Activated CD4-positive, alpha-beta T cell treated with anti-CD3 and anti-CD28 coated beads for 1 hour (primary cell): ENCODE results near the gene LYST.
"Not testable (repeated sequence)": the region's sequence is repeated elsewhere in the genome, so short reads cannot be mapped to it uniquely, and the experiment has no call there.

Source experiments
- DNase-seq: peaks from one replicate; pipeline ENCODE4 v3.0.0-alpha.2; 2020

Gene LYST

DNA sequence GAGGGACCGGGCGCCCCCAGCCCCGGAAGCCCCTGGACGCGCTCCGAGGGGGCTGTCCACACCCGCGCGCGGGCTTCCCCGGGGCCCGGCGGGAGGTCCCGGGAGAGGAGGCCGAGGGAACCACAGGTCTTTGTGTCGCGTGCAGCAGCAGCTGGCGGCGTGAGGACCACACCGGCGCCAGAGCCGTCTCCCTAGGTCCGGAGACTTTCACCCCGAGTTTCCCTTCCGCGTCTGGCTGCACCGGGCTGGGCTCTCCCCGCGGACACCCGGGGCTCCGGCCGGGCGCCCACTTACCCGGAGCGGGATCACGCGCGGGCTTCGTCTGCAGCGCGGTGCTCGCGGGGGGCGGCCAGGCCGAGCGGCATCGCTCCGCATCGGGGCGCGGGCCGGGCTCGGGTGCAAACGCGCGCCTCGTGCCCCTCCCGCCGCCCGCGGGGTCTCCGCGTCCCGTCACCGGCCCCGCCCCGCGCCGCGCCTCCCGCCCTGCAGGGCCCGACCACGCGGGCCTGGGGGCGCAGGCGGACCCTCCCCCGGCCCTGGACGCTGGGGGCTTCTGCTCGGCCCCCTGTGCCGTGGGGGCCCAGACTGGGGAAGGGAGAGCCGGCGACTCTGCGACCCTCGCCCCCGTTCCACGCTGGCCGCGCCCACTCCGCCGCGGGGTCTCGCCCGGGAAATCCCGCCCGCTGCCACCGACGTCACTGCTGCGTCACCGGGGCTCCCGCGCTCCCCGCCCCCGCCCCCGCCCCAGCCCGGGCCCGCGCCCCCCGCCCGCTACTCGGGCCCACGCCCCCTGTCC lies 217.1 kb downstream of the LYST start, which contains the start of gene GNG4:
Gene GNG4, minus strand, starts transcription at position 417 of the 796 bp plus-strand sequence. CDS start 65,946 bp downstream, outside the sequence.
- DNase-seq: no peak

DNA sequence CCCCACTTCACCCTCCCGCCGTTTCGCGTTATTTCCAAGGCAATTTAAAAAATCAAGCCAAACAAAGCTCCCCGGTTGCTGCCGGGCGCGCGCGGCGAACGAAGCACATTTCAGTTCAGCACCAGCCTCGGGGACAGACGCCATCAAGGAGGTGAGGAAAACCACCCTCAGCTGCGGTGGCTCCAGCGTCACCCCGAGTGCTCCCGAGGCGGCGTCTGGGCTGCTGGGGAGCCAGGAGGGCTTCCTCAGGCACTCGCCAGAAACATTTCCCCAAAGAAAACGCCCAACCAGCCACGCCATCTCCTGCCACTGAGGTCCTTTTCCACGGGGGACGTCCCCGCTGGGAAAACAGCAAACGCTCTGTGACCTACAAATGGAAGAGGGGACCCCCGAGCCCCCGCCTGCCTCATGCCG lies 217.7 kb downstream of the LYST start:
- peak; percentile 32 for DNase-seq

DNA sequence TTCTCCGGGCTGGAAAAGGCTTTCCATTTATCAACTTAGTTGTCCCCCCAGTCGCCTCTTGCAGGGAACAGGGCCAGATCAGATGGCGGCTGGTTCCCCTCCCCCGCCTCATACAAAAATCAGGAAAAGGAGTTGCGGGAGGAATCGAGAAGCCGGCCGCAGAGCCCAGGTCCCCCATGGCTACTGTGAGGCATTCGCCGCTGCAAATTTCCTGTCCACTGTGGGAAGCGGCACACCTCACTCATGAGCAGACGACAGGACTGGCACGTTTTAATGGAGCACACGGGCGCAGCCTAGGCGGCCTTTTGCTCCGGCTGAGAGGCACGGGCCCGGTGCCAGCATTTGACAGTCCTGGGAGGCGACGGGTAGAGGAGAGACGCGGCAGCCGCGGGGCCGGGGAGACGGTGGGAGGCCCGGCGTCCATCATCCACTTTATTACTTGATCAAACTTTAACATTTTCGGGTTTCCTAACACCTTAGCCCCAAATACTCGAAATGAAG lies 218.2 kb downstream of the LYST start:
- DNase-seq: no peak

DNA sequence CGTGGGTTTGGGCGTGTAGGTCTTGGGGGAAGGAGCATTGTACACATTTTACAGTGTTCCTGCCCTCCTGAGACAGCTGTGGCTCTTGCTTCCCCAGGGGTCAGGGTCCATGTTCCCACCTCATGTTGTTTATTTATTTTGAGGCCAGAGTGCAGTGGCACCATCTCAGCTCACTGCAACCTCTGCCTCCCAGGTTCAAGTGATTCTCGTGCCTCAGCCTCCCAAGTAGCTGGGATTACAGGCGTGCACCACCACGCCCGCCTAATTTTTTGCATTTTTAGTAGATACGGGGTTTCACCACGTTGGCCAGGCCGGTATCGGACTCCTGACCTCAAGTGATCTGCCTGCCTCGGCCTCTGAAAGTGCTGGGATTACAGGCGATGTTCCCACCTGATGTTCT lies 219.2 kb downstream of the LYST start:
- not testable (repeated sequence) for DNase-seq

DNA sequence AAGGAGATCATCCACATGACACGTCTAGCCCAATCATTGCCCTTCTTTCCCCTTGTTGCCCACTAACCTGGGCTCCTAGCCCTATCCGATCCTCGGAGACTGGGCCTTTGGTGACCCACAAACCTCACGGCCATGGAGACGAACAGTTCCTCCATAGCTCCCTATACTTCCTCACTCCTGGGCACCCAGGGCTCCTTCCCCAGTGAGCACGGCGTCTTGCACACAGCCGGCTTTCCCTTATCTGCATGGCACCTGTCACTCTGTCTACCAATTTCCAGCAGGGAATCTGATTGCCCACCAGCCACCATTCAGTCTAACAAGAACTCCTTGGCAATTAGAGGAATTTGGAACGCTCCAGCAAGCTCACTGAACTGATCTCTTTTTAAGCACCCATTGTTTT lies 220.2 kb downstream of the LYST start:
- DNase-seq: no peak

DNA sequence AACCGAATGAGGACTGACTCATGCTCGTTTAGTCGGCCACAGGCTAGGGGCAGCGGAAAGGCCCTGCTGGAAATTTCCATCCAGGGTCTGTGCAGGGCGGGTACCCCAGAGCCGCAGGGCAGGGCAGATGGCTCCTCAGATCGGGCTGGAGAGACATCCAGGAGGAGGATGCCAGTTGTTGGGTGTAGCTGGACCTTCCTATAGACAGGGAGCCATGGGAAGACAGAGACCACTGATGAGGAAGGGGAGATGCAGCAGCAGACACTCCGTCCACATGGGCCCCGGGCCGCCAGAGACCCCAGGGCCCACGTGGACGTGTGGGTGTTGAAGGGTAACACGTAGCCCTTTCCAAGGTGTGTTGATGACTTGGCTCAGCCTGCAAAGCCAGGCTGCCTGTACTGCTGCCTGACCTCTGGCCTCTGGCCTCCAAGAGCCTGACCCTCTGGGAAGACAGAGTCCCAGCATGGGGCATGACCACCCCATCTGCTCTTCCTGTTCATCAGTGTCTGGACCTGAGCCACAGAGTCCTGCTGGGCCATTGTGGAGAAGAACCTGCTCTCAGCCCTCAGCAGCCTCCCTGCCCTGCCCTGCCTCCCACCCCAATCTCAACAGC lies 221.9 kb downstream of the LYST start:
- no peak for DNase-seq

DNA sequence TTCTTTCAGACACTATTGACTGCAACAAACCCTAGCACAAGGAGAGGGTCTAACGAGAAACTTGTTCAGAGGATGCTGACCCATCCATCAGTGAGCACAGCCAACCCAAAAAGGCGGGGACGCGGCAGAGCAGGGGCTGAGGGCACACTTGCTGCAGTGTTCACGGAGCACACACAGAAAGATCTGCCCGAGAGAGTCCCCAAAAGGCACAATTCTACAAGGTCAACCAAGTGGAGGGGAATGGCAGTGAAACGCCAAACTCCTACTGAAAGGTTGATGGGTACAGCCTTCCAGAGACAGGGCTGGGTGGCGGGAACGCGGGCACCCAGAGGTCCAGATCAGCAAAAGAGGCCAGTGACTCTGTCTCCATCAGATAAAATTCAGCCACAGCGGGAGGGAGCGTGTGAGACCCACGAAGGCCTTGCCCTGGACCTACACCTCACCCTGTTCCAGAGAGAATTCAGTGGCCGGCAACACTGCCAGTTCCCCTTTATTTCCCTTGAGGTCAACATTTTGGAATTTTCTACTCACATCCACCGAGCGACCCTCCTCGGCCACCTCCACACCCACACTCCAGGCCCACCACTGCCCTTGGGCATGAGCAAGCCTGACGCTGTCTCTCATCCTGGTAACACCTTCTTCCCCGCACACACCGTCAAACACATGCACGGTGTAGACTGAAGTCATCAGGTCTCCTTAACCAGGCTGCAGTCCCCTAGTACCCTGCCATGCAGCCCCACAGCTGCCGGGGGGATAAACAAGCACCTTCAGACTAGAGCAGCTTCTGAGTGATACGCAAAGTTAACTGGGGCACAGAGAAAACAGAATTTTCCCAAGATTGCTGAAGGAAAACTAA lies 222.6 kb downstream of the LYST start:
- DNase-seq: no peak

DNA sequence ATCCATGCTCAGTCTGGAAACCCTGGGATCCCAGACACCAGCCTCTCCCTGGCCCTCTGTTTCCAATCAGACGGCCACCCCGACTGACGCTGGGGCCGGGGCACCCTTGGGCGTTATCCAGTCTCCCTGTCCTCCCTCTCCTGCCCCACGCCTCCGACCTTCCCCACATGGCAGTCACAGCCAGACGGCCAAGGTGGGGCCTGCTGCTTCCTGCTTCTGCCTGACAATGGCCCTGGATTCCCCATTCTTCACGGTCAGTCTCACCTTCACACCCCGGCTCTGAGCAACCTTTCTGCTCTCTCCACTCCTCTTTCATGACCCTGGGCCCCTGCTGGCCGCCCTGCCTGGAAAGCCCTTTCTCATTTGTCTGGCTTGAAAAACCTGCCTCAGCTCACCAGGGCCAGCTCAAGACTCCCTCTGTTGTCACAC lies 223.7 kb downstream of the LYST start:
- DNase-seq: no peak

DNA sequence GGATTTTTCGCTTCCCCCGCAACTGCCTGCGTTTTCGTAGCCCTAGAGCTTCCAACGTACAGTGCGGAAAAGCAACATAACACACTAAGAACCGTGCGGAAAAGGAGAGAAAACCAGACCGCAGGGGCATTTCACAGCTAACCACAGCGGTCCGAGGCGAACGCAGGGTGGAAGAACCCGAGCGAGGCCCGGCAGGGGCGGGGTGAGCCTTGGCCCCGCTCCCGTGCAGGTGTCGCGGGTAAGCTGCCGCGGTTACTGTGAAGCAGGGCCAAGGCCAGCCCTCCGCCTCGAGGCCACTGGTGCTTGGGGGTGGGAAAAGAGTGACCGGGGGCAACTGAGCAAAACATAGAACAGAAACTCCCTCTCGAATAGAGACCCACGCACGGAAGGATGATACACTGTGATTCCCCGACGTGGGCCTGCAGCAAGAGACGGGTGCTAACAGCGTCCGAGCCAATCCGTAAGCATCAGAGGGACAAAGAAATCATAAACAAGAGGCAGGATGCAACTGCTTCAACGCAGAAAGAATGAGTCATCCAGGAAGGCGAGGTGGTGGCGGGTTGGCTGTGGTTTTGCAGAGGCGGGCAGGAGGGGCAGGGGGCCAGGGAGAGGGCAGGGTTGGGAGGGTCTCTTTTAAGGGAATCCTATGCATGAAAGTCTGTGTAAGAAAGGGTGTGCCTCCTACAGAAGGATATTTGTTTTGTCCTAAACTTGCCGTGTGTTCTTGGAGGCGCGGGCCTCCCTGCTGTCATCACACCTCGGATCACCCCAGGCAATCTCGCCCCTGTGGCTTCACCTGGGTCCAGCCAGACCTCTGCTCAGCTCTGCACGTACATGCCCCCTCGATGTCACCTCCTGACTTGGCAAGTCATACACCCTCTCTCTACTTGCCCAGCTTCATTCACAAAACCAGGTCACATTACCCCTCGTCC lies 224.4 kb downstream of the LYST start:
- DNase-seq: peak; percentile 37

DNA sequence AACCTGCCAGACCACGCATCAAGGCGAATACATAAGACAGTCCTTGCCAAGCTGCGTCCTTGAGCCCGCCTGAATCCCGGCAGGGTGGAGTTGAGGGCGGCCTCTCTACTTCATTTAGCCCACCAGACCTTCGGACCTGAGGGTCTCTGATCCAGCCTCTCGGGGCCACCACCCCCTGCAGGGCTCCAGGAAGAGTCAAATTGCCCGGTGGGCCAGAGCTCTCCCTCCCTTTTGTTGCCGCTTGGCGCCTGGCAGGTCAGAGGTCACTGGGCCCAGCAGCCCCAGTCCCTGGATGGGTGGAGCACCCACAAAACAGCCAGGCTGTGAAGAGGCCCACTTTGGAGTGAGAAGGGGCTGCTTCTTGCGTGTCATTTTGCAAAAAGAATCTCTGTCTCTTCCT lies 226.1 kb downstream of the LYST start:
- no peak for DNase-seq

DNA sequence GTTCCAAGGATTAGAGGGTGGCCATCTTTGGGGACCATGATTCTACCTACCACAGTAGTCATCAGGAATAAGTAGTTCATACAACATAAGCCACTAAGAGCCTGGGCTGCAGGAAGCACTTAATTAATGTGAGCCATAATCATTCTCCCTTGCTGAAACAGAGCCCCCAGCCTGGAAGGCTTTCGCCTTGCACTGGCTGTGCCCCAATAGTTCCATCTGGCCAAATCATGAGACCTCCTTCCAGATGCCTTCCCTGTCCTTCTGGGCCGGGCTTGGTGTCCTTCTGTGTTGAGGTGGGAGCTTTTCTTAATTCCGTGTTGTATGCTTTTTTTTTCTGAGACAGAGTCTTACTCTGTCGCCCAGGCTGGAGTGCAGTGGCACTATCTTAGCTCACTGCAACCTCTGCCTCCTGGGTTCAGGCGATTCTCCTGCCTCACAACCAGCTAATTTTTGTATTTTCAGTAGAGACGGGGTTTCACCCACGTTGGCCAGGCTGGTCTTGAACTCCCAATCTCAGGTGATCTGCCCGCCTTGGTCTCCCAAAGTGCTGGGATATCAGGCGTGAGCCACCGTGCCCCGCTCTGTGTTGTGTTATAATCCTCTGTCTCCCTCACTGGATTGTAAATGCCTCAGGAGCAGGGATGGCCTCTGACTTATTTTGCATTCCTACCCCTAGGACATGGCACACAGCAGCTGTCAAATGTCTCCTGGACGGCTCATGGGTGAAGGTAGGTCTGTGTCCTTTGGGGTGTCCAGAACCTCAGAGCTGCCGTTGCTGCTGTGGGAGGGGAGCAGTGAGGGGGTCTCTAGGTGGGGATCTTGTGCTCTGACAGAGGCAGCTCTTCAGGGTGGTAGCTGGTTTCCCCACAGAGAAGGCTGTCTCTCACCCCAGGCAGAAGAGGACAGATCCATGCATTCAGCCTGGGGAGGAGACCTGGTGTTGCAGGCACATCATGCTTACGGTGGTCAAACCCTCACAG lies 227.2 kb downstream of the LYST start:
- DNase-seq: no peak

DNA sequence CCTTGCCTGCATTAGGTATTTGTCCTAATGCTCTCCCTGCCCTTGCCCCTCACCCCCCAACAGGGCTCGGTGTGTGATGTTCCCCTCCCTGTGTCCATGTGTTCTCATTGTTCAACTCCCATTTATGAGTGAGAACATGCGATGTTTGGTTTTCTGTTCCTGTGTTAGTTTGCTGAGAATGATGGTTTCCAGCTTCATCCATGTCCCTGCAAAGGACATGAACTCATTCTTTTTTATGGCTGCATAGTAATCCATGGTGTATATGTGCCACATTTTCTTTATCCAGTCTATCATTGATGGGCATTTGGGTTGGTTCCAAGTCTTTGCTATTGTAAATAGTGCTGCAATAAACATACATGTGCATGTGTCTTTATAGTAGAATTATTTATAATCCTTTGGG lies 228.1 kb downstream of the LYST start:
- not testable (repeated sequence) for DNase-seq

DNA sequence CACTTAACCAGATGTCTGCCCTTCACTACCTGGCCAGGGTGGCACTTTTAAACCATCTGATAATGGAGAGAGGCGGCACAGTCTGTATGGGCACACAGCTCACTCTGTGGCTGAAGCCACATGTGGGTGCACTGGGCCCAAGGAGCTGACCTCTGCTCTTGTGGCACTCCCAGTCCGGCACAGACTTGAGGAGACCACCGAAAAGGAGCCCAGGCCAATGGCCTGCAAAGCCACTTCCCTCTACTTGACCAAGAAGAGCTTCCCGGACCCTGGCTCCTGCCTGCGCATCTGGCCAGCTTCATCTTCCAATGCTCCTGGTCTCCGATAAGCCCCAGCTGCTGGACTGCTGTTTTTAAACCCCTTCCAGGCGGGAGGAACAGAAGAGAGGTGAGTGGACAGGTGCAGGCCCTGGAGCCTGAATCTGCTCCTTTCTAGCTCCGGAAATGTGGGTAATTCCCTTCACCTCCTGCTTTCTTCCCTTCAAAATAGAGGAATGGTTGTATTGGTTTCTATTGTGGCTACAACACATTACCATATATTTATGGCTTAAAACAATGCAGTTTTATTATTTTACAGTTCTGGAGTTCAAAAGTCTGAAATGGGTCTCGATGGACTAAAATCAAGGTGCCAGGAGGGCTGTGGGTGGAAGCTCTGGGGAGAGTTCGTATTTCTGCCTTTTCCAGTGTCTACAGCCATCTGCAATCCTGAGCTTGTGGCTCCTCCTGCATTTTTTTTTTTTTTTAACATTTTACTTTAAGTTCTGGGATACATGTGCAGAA lies 228.8 kb downstream of the LYST start:
- DNase-seq: no peak

DNA sequence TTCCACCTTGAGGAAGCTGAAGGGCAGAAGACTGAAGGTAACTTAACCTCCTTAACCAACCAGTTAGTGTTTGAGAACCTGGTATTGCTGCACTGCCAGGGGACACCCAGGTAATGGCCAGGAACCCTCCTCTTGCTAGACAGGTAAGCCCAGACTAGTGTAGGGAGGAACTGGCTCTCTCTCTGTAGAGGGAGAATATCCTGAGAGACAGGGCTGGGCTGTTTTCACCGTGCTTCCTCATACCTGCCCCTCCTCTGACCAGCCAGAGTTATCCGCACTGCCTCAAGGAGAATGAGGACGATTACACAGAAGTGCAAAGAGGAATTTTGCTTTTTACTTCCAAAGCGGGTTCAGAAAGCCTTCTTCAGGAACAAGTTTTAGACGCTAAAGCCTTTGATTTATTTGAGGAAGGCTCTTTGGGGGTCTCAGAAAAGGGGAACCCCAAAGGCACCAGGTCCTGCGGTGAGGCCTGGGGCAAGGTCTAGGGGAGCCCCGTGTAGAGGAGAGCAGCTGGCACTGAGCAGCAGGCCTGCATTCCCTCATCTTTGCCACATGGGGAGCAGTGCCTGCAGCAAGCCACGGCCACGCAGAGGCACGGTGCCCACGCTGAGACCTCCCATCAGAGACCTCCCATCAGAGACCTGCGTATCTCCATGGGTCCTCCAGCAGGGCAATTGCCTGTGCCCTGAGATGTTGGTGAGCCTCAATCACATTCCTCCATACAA lies 230.6 kb downstream of the LYST start:
- DNase-seq: no peak

DNA sequence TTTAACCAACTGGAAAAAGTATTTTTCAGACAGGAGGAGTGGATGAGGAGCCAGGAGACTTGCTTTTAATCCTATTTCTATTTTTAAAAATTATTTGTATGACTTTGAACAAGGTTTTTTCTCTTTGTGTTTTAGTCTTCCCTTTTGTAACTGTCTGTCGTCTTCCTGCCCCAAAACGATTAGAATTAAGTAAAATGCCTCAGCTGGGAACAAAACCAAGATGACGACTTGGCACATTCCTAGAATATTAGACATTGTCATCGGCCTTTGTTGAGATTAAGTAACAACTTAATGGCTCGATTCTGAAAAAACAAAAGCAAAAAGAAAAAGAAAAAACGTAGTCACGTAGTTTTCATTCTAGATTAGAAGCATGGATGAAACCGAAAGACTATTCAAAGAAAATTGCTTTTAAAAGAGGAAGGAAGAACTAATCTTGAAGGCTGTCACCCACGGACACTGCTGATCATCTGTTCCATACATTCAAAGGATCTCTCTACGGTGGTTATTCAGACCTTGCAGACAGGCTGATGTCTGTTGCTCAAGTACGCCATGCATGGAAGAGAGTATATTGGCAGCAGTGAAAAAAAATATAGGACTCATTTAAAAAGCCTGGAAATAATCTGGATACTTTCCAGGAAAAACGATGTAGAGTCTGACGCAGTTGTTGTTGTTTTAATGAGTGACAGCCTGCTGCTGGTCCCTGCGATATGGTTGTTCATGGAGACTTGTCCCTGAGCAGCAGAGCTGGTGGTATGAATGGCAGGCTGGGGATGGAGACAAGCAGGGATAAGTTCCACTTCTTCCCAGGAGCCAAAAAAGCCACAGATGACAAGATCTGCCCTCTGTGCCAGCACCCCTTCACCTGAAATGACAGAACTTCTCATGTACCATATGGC lies 234.0 kb downstream of the LYST start:
- DNase-seq: no peak

DNA sequence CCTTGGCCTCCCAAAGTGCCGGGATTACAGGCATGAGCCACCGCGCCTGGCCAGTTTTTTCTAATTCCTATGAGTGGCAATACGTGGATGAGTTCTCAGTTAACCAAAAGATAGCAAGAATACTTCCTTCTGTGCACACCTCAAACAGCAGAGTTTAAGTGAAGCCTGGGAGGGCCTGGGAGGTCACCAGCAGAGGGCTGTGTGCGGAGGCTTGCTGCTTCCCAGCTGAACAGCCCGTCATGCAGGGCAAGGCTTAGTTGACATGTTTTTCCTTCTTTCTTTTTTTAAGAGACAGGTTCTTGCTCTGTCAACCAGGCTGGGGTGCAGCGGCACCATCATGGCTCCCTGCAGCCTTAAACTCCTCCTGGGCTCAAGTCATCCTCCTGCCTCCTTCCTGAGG lies 234.9 kb downstream of the LYST start:
- DNase-seq: no peak

DNA sequence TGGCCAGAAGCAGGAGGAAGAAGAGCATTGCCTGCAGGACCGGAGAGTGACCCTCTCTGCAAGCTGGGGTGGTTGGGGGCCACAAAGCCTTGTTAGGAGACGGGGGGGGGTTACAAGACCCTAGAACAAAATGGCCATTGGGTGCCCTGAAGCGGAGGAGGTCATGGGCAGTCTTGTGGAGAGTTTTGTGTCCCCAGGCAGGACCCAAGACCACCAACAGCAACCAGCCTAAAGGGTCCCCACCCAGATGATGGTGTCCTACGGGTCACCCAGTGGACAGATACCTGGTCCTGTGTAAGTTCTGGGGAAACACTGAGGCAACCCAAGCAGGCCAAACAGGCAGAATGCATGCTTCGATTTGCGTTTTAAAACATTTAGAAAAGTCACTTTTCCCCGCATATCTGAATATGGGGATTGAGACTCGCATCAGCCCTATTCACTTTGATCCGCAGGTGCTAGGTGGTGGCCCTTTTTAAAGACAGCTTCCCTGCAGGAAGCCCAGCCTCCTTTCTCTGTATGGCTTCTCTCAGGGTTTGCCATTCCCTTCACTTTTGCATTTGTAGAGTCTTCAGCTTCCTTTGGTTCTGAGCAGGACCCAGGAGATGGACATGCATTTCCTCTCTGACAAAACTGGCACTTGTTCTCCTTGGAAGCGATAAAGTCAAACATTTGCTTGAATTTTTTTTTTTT lies 238.2 kb downstream of the LYST start:
- no peak for DNase-seq

DNA sequence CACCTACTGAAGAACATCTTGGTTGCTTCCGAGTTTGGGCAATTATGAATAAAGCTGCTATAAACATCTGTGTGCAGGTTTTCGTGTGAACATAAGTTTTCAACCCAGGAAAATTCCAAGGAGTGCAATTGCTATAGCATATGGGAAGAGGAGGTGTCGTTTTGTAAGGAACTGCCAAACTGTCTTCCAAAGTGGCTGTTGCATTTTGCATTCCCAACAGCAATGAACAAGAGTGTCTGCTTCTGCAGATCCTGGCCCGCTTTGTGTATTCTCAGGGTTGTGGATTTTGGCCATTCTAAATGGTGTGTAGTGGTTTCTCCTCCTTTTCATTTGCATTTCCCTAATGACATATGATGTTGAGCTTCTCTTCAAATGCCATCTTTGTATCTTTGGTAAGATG lies 240.9 kb downstream of the LYST start:
- DNase-seq: no peak
